ENCODE measurements around the gene C4BPB.
A peak's percentile ranks its signal among the peaks of the same experiment; 100 is the strongest.
"Not testable (repeated sequence)": the region's sequence is repeated elsewhere in the genome, so short reads cannot be mapped to it uniquely, and the experiment has no call there.

Gene C4BPB, protein sequence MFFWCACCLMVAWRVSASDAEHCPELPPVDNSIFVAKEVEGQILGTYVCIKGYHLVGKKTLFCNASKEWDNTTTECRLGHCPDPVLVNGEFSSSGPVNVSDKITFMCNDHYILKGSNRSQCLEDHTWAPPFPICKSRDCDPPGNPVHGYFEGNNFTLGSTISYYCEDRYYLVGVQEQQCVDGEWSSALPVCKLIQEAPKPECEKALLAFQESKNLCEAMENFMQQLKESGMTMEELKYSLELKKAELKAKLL

GRCh38 chr1:207088701-207089626, at the start of gene C4BPB:
TSS of gene C4BPB (plus strand) at chr1:207088860. CDS start at chr1:207089532, 672 bp downstream.
- DNase-seq = no peak

DNA sequence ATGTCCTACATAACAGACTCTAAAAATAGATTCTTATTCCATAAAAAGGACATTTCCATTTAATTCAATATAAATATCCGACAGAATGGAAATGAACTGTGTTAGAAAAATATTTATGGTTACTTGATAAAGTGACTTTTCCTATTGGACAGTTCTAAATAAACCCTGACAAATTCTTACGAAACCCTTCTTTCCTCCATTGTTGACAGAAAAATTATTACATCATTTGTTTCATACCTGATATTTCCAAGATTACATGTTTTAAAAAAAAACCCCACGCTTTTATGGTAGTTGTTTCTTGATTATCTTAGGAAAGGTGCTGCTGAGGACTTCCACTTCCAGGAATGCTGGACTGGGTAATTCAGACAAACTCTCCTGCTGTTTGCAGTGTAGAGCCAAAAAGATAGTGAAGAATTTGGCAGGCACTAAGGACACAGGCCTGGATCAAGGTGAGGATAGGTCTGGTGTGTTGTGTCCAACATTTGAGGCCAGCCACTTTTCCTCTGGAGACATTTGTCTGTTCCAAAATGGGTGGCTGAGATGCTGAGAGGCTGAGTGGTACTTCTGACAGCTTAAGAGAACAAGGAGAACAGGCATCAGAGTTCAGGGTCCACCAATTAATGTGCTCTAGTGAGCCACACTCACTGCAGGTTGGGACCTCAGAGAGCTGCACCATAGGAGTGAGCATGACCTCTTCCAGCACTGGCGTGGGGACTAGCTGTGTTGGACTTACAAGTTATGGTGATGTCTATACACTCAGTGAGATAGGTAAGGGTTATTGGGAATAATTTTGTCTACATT, 49.1 kb upstream of the C4BPB start:
- no peak for DNase-seq

- DNase-seq = no peak
These were observed 48.5 kb upstream of the C4BPB start for GRCh38 chr1:207040181-207040533.

DNA sequence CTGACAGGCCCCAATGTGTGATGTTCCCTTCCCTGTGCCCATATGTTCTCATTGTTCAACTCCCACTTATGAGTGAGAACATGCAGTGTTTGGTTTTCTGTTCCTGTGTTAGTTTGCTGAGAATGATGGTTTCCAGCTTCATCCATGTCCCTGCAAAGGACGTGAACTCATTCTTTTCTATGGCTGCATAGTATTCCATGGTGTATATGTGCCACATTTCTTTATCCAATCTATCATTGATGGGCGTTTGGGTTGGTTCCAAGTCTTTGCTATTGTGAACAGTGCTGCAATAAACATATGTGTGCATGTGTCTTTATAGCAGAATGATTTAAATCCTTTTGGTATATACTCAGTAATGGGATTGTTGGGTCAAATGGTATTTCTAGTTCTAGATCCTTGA, 47.3 kb upstream of the C4BPB start:
- DNase-seq = not testable (repeated sequence)

- DNase-seq = no peak
These were observed 43.2 kb upstream of the C4BPB start for GRCh38 chr1:207045453-207045852.

DNA sequence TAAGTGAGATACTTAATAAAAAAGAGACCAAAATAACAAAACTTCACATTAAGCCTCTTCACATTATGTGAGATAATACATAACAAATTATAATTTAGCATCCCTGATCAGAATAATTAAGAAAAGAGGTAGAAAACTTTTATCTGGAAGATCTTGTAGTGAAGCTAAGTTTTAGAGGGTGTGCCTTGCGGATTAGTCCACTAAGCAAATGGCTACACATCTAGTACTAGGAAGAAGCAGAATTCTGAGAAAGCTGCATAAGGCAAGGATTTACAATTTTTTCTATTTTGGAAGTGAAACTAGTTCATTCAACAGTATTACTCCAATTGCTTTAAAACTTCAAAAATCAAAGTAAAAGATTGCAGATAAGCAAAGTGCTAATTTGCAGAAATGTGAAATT, 41.2 kb upstream of the C4BPB start:
- no peak for DNase-seq

GRCh38 chr1:207048041-207048440, 40.6 kb upstream of the C4BPB start:
- DNase-seq = no peak

- no peak for DNase-seq
These were observed 39.6 kb upstream of the C4BPB start for GRCh38 chr1:207049054-207049453.

DNA sequence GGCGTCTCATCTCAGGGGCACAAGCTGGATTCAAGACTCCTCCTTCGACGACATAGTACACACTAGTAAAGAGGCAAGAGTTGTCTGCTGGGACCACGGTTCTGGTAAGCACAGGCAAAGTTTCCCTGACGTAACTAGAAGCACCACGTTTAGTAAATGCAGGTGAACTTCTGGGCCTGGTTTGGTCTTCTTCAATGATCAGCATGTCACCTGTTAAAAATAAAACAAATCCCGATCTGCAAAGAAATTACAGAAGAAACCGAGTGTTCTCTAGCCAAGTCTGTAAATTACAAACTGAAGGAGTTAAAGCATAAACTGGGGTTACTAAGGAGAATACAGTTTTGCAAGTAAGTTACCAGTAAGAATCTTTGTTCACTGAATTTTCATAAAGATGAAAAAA, 39.1 kb upstream of the C4BPB start:
- DNase-seq = no peak

GRCh38 chr1:207049974-207050391, 38.7 kb upstream of the C4BPB start:
- peak; percentile 3 for DNase-seq

DNA sequence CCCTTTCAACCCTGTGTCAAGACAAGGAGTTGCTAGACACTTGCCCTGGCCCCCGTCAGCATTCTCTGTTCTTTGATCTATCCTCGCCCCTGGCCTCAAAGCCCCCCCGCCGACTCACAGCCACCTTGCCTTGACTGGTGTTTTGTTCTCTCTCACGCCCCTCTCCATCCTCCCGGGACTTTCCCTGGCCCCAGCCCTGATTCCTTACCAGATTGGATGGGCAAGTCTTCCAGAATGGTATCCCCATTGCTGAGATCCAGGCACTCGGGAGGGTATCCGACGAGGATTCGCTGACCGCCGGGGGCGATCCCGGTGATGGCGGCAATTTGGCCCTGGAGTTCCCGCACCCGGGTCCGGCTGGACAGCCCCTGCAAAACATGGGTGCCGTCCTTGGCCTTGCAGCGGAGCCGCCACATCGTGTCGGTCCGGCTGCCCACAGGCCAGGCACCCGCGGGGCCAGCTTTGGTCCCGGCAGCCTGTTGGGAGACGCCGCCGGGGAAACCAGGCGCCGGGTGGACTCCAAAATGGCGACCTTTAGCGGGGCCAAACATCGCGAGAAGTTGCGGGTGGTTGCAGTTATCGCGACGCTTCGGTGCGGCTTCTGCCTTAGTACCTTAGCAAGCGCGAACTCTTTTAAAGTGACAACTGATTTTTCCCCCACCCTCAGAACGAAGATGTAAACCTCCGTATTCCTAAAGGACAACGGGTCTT, 38.0 kb upstream of the C4BPB start:
- peak; percentile 84 for DNase-seq

DNA sequence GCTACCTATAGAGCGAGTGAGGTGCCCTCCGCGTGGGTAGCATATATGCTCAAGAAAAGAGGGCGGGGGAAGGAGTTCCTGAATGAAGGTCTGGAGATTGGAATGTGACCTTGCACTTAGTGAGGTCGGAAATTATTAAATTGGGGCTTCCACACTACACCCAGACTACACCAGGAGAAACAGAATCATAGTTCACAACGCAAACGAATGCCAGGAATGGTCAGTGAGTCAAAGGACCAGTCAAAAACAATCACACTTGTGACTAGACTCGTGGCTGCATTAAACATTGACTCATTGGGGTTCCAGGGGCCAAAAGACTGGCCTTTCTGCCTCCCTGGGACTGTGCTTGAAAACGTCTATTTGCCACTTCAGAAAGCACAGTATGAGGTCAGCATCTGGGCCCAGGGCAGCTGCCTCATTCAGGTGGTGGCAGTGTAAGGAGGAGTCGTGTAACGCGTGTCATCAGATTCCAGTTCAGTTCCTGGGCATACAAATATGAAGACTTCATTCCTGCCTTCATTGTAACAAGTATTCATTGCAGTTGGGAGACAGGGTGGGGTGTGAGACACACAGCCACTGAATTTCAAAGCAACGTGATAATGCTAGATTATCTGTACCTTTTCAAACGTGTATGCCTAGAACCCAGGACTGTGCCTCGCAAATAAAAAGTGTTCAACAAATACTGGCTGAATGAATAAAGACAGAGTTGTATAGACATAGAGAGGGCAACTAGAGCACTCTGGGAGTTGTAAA, 37.3 kb upstream of the C4BPB start, which contains the start of gene YOD1:
TSS of gene YOD1 (minus strand) at position 18 of the 753 bp plus-strand sequence. CDS start 178 bp downstream, outside the sequence.
- no peak for DNase-seq

DNA sequence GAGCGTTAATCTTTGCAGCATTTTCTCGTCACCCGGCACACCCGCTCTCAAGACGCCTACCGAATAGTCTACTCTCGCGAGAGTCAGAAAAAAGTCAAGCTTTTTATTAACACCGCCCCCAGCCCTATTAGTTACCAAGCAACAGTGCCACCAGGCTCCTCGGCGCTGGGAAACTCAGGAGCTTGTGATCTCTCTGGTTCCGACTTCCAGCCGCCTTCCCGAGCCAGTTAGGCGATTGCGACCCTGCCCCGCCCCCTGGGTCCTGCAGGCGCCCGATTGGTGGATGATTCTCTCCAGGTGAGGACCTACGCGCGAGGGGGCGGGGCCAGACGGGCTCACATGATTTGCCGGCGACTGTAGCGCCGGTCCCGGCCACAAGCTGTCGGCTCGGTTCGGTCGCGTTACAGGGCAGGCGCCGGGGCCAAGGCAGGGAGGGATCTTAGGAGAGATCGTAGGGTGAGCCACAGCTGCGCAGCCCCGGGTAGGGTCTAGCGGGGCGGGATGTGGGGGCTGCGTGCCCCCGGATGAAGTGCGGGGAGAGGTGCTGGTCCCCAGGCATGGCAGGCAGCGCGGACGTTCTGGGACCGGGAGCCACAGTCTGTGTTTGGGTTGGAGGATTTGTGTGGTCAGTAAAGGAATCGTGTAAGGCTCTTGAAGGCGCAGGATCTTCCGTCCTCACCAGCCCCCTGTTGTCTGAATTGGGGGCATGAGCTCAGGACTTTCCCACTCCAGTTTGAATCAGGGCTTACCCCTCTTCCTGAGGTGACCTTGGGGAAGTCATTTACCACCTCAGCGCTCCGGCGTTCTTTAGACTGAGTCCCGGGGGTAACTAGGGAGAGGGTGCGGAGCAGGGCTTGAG, 35.5 kb upstream of the C4BPB start, which contains the start of gene PFKFB2:
TSS of gene PFKFB2 (plus strand) at position 365 of the 859 bp plus-strand sequence. CDS start 1,443 bp downstream, outside the sequence.
- DNase-seq = peak; percentile 96

DNA sequence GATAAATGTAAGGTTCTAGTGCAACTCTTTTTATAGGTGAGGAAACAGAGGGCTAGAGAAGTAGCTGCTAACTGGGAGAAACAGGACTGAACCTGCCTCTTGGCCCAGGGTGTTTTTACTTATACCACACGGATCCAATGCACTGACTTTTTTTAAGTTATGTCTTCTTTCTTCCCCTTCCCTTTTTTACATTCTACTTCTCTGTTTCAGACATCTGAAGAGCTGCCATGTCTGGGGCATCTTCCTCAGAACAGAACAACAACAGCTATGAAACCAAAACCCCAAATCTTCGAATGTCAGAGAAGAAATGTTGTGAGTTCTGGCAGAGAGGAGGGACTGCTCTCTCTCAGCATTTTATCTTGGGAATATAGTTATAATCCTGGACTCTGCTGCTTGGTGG, 34.2 kb upstream of the C4BPB start:
- no peak for DNase-seq

DNA sequence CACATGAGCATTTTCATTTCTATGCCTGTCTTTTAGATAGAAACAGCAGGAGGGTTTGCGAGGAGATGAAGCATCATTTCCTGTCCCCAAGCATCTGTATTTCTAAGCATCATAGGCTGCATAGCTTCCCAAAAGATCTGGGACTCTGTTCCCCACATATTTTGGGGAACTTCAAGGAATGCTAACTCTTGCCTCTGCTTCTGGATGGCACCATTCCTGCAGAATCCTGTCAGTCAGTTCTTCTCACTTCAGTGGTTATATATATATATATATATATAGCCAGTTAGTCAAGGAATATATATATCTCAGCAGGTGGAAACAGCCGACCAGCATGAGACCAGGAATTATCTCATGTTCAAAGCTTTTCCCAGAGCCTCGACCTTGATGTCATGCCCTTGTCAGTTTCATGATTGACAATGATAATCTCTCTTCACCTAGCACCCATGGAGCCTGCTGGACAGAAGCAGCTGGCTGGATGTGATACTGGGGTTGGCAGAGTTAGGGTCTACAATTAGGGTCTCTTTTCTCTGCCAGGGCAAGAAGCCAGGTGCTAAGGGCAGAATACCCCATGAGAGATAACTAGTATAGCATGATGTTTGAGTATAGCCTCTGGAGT, 33.2 kb upstream of the C4BPB start:
- DNase-seq = no peak

DNA sequence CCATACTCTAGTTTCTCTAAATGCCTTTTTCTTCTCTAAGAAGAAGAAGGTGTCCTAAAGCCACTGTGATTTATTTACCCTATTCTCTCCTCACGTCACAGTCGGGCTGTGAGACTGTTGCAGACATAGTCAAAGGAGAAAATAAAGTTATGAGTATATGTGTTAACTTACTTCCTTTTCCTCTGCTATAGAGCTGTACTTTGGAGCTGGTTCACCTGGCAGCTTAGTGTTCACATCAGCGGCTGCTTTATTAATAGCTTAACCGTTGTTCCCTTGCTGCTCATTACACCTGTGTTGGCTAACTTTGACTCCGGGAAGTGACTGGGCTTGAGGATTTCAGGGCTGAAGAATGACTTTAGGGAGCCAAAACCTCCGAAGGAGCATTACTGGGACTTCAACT, 32.0 kb upstream of the C4BPB start:
- DNase-seq = no peak

- no peak for DNase-seq
These were observed 30.4 kb upstream of the C4BPB start for GRCh38 chr1:207058252-207058651.

- no peak for DNase-seq
These were observed 29.5 kb upstream of the C4BPB start for GRCh38 chr1:207058878-207059867.

DNA sequence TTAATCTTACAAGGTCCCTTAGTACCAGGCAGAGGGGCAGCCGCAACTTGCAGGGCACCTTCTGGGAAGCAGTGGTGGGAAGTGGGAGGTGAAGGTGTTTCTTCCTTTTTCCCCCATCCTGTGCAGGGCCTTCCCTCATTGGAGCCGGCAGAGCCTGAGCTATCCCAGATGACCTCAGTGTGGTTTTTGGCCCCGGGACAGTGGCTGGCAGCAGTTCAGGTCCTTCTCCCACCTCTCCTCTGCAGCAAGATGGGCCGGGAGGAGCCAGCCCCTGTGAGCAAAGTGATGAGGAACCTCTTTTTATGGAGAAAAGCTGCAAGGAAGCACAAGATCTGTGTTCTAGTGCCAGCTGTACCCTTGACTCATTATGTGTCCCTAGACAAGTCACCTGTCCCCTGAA, 28.8 kb upstream of the C4BPB start:
- DNase-seq = no peak

All from SHP77 treated with DMSO at 0.1 percent for 48 hours (cell line).